Stimulated activated CD8-positive, alpha-beta memory T cell treated with anti-CD3 and anti-CD28 coated beads, Interleukin-2, amount 100 ng/mL, for 1 hour (primary cell): ENCODE results near the gene UBE2G1.
"Not testable (repeated sequence)": the region's sequence is repeated elsewhere in the genome, so short reads cannot be mapped to it uniquely, and the experiment has no call there.

Experiments used
- DNase-seq, 2 donors: peaks; one replicate each; pipeline ENCODE4 v3.0.0-alpha.2; 2020; ENCODE audit warnings: low read depth in 2 of 2

The UBE2G1 gene, protein sequence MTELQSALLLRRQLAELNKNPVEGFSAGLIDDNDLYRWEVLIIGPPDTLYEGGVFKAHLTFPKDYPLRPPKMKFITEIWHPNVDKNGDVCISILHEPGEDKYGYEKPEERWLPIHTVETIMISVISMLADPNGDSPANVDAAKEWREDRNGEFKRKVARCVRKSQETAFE

DNA sequence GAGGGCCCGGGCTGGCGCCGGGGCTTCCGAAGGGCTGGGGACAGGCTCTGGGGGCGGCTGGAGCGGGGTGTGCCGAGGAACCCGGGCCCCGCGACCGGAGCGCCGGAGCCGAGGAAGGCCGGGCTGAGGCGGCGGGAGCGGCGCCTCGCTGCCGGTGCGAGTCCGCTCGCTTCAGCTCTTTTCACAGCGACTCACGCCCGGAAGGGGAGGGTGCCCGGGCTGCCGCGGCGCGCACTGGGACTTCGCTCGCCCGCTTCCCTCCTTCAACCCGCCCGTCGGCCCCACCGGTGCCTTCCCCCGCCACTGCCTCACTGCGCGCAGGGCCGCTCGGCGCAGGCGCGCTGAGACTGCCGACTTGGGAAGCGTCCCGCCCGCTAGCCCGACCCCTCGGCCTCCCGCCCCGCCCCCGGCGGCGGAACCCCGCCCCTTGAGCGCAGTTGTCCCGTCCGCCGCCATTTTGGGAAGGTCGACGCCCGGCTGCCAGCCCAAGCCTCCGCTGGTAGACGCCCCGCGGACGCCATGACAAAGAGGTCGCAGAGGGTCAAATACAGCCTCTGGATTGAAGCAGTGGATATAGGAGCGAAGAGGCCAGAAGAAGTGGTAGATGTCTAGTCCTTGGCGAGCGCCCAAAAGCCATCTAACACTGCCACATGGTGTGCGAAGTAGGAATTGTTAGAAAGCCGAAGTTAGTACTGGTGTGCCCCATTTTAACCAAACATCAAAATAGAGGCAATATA lies at the start of gene UBE2G1:
Gene UBE2G1, minus strand, starts transcription at position 349 of the 737 bp plus-strand sequence. CDS start 359 bp downstream, outside the sequence.
- peak; percentile 98 to 100 for DNase-seq

GRCh38 chr17:4412933-4413831 lies 46.7 kb upstream of the UBE2G1 start:
- peak; percentile 86 for DNase-seq

DNA sequence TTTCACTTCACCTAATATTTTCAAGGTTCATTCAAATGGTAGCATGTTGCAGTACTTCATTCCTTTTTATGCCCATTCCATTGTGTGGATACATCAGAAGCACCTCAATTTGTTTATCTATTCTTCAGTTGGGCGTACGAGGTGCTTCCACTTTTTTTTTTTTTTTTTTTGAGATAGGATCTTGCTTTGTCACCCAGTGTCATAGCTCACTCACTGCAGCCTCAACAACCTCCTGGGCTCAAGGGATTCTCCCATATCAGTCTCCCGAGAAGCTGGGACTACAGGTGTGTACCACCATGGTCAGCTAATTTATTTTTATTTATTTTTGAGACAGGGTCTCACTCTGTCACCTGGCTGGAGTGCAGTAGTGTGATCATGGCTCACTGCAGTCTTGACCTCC lies 44.7 kb upstream of the UBE2G1 start:
- no peak for DNase-seq

GRCh38 chr17:4409659-4410058 lies 43.2 kb upstream of the UBE2G1 start:
- DNase-seq, result no peak

- no peak for DNase-seq
Measured at GRCh38 chr17:4407851-4408250, 41.4 kb upstream of the UBE2G1 start.

GRCh38 chr17:4407216-4407615 lies 40.7 kb upstream of the UBE2G1 start:
- no peak for DNase-seq

- no peak for DNase-seq
Measured at GRCh38 chr17:4406386-4406785, 39.9 kb upstream of the UBE2G1 start.

GRCh38 chr17:4405699-4406098 lies 39.2 kb upstream of the UBE2G1 start:
- no peak for DNase-seq

DNA sequence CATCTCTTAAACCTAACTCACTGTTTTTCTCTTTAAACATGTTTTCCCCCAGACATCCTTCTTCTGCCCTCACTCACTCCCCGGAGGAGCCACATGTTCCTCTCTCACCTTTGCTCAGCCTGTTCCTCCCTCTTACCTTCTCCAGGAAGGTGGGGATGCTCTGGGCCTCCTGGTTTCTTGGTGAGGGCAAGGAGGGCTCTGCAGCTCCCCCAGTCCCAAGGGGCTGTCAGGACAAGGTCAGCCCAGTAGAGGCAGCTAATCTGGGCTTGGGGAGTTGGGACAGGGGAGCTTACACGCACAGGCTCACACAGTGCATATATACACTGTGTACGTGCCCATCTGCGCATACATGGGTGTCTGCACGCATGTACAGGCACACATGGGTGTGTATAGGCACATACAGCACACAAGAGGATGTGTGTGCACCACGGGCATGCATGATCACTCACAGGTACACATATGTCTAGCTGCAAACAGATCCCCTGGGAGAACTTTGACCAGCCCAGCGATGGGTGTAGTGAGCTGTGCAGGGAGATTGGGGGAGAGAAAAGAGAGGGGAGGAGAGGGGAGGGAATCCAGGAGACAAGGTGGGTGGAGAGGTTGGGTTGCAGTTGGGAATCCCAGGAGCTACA lies 38.7 kb upstream of the UBE2G1 start:
- no peak for DNase-seq

- no peak for DNase-seq
Measured at GRCh38 chr17:4397840-4398239, 31.4 kb upstream of the UBE2G1 start.

GRCh38 chr17:4395111-4395478 lies 28.6 kb upstream of the UBE2G1 start:
- no peak for DNase-seq

GRCh38 chr17:4394208-4395110 lies 28.0 kb upstream of the UBE2G1 start:
- no peak for DNase-seq

DNA sequence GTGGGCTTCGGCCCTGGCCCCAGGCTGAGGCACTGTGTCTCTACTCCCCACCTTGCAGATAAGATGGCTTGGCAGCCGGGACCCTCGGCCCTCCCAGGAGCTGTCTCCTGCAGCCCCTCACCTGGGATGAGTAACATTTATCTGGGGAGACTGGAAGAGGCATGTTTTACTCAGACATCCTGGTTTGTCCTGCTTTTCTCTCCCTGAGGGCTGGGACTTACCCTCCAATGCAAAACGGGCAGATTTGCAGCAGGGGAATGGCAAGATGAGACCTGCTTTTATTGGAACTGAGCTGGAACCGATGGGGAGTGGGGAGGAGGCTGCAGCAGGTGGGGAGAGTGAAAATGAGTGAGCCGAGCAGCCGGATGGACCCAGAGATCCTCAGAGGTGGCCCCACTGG lies 27.3 kb upstream of the UBE2G1 start:
- no peak for DNase-seq

DNA sequence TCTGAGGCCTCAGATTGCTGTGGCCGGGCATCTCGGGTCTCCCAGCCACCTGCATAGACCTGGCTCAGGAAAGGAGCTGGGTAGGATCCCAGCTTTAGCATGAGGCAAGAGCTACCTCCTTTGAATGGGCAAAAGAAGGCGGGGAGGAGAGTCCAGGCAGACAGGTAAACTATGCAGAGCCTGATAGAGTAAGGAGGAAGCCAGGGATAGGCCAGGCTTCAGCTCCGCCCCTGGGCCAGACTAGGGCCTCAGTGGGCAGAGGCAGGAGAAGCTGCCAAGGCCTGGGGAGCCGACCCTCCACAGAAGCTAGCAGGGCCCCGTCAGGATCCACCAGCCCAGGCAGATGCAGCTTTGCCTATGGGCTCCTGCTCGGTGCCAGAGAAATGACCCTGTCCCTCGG lies 22.6 kb upstream of the UBE2G1 start:
- DNase-seq, result no peak

- DNase-seq, result no peak
Measured at GRCh38 chr17:4387137-4387536, 20.7 kb upstream of the UBE2G1 start.

DNA sequence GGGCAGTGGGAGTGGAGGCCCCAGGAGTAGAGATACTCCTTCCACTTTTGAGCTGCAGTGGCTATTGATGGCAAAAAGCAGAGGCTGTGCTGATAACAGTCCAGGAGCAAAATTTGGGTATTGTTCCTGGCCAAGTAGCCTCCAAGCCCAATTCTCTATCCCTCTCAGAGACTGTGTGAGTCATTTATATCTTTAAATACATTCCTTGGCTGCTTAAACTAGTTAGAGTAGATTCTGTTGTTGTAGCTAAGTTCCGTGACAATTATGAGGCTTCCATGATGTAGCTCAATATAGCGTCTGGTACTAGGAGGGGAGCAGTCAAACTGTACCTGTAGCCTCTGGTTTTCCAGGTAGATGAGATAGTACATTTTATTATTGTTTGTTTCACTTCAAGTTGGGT lies 19.9 kb upstream of the UBE2G1 start:
- DNase-seq, result no peak

- no peak for DNase-seq
Measured at GRCh38 chr17:4381690-4382671, 15.5 kb upstream of the UBE2G1 start.

- DNase-seq, result no peak
Measured at GRCh38 chr17:4378626-4379025, 12.2 kb upstream of the UBE2G1 start.

GRCh38 chr17:4377247-4377646 lies 10.8 kb upstream of the UBE2G1 start:
- not testable (repeated sequence) for DNase-seq
